ENCODE results near the gene ZFP3.

DNA sequence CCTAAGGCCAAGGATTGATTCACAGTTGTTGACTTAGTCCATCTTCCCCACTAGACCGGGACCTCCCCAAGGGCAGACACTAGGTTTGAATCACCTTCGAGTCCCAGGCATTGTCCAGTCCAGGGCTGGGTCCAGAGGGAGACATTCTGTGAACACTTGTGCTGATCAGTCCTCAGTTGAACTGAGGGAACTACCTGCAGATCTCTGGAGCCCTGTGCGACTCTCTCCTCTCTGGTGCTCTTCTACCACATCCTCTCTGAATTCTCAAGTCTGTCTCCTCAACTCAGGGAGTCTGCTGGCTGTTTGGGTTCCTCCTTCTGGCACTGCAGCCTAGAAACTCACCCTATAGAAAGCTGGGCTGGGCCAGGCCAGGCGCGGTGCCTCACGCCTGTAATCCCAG is 22.6 kb downstream of the ZFP3 start:
- TF ChIP-seq, protein P1, sequence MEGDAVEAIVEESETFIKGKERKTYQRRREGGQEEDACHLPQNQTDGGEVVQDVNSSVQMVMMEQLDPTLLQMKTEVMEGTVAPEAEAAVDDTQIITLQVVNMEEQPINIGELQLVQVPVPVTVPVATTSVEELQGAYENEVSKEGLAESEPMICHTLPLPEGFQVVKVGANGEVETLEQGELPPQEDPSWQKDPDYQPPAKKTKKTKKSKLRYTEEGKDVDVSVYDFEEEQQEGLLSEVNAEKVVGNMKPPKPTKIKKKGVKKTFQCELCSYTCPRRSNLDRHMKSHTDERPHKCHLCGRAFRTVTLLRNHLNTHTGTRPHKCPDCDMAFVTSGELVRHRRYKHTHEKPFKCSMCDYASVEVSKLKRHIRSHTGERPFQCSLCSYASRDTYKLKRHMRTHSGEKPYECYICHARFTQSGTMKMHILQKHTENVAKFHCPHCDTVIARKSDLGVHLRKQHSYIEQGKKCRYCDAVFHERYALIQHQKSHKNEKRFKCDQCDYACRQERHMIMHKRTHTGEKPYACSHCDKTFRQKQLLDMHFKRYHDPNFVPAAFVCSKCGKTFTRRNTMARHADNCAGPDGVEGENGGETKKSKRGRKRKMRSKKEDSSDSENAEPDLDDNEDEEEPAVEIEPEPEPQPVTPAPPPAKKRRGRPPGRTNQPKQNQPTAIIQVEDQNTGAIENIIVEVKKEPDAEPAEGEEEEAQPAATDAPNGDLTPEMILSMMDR (IDR thresholded peaks at IDR 0.05): no peak
- TF ChIP-seq GABPA (IDR thresholded peaks at IDR 0.05; ENCODE audit: low read depth) (no peak), EP300 (IDR thresholded peaks at IDR 0.05; ENCODE audit: borderline replicate concordance in 1 of 2, low read depth in 1 of 2, low read length in 1 of 2) (no peak), RFX5 (IDR thresholded peaks at IDR 0.05; ENCODE audit: low read length) (no peak), FOXJ3 (CRISPR knock-in tag; IDR thresholded peaks at IDR 0.05) (no peak), REST (IDR thresholded peaks at IDR 0.05; ENCODE audit: low read depth, low read length) (no peak), JUND (IDR thresholded peaks at IDR 0.05) (no peak), YY1 (IDR thresholded peaks at IDR 0.05; ENCODE audit: low read depth) (no peak), EZH2phosphoT487 (IDR thresholded peaks at IDR 0.05; ENCODE audit: borderline replicate concordance, low read depth) (no peak)
